ENCODE results near the gene PARD6B.
A peak's percentile ranks its signal among the peaks of the same experiment; 100 is the strongest.
"Not testable (repeated sequence)": the region's sequence is repeated elsewhere in the genome, so short reads cannot be mapped to it uniquely, and the experiment has no call there.

PARD6B gene

GRCh38 chr20:50731055-50731929 is at the start of gene PARD6B:
TSS of gene PARD6B (plus strand) at chr20:50731580. CDS start at chr20:50731787, 207 bp downstream.
- DNase-seq = peak; percentile 98

GRCh38 chr20:50682065-50682464 is 49.3 kb upstream of the PARD6B start:
- no peak for DNase-seq

GRCh38 chr20:50682947-50683530 is 48.3 kb upstream of the PARD6B start:
- DNase-seq = no peak

- no peak for DNase-seq
These were observed 47.8 kb upstream of the PARD6B start for GRCh38 chr20:50683570-50683969.

GRCh38 chr20:50686821-50687220 is 44.6 kb upstream of the PARD6B start:
- DNase-seq = no peak

GRCh38 chr20:50688256-50688975 is 43.0 kb upstream of the PARD6B start:
- DNase-seq = no peak

- DNase-seq = no peak
These were observed 41.3 kb upstream of the PARD6B start for GRCh38 chr20:50689864-50690649.

- DNase-seq = no peak
These were observed 40.5 kb upstream of the PARD6B start, which contains the start of gene RIPOR3 for GRCh38 chr20:50690650-50691572. TSS of gene RIPOR3 (minus strand) at chr20:50691542. CDS start at chr20:50691128, 414 bp downstream.

GRCh38 chr20:50691573-50692551 is 39.5 kb upstream of the PARD6B start:
- no peak for DNase-seq

GRCh38 chr20:50692552-50692933 is 38.8 kb upstream of the PARD6B start:
- DNase-seq = no peak

GRCh38 chr20:50693001-50693400 is 38.4 kb upstream of the PARD6B start:
- DNase-seq = no peak

GRCh38 chr20:50694379-50695134 is 36.8 kb upstream of the PARD6B start:
- no peak for DNase-seq

GRCh38 chr20:50695135-50695872 is 36.1 kb upstream of the PARD6B start:
- no peak for DNase-seq

- not testable (repeated sequence) for DNase-seq
These were observed 33.1 kb upstream of the PARD6B start for GRCh38 chr20:50698255-50698654.

- no peak for DNase-seq
These were observed 31.7 kb upstream of the PARD6B start for GRCh38 chr20:50699688-50700087.

- DNase-seq = no peak
These were observed 30.1 kb upstream of the PARD6B start for GRCh38 chr20:50701041-50701963.

GRCh38 chr20:50703651-50704438 is 27.5 kb upstream of the PARD6B start:
- DNase-seq = not testable (repeated sequence)
